Osteocyte (in vitro differentiated cells): ENCODE measurements around the gene LRFN2. TPM values are rescaled to one million over a fixed set of nuclear protein-coding genes. Genes with fewer than 3 reads are reported as not detected.

Experiments
- DNase-seq: peaks from one replicate; pipeline ENCODE4 v3.0.0; 2021; ENCODE audit warnings: mixed read lengths; ENCODE audit not compliant: unreplicated experiment; ENCODE audit errors: extremely low spot score
- H3K27ac Mint-ChIP-seq: one replicate; pipeline ENCODE4 v1.8.0; 2021; ENCODE audit warnings: mild to moderate bottlenecking, mixed read lengths; ENCODE audit not compliant: unreplicated experiment
- H3K27me3 Mint-ChIP-seq: one replicate; pipeline ENCODE4 v1.8.0; 2021; ENCODE audit warnings: mixed read lengths; ENCODE audit not compliant: unreplicated experiment
- H3K36me3 Mint-ChIP-seq: one replicate; pipeline ENCODE4 v1.8.0; 2021; ENCODE audit warnings: mixed read lengths; ENCODE audit not compliant: unreplicated experiment
- H3K4me1 Mint-ChIP-seq: one replicate; pipeline ENCODE4 v1.8.0; 2021; ENCODE audit warnings: mixed read lengths; ENCODE audit not compliant: unreplicated experiment
- H3K4me3 Mint-ChIP-seq: one replicate; pipeline ENCODE4 v1.8.0; 2021; ENCODE audit warnings: mild to moderate bottlenecking, moderate library complexity, mixed read lengths; ENCODE audit not compliant: unreplicated experiment
- H3K9me3 Mint-ChIP-seq: one replicate; pipeline ENCODE4 v1.8.0; 2021; ENCODE audit warnings: mixed read lengths; ENCODE audit not compliant: unreplicated experiment
- CTCF ChIP-seq: fragments of 200-600 bp; sonication (generic); IDR thresholded peaks from 2 replicates; pipeline ENCODE4 v1.5.0; 2021; ENCODE audit warnings: antibody characterized with exemption, mild to moderate bottlenecking, moderate library complexity
- total RNA-seq: library from RNA; stranded (reverse); gene quantifications from 2 replicates; pipeline ENCODE4 v1.2.1, GENCODE V29; 2021

Gene LRFN2
- total RNA-seq, 1 donor from 2014 or later: not detected

- Mint-ChIP-seq H3K27me3 (peaks cover 12% of the 10 kb centered on the region), H3K4me3 (no peak overlapping the region), H3K9me3 (no peaks in the 10 kb centered on the region), H3K4me1 (no peaks in the 10 kb centered on the region), H3K27ac (no peak overlapping the region), H3K36me3 (no peaks in the 10 kb centered on the region)
- DNase-seq: no peak
- TF ChIP-seq CTCF: no peak
Measured at GRCh38 chr6:40606981-40607380, 19.8 kb upstream of the LRFN2 start.

- Mint-ChIP-seq H3K4me1 (no peaks in the 10 kb centered on the region), H3K4me3 (no peak overlapping the region), H3K27me3 (peaks cover 12% of the 10 kb centered on the region), H3K36me3 (no peaks in the 10 kb centered on the region), H3K27ac (no peak overlapping the region), H3K9me3 (no peaks in the 10 kb centered on the region)
- DNase-seq: no peak
- no peak for TF ChIP-seq CTCF
Measured at GRCh38 chr6:40606526-40606925, 19.4 kb upstream of the LRFN2 start.

- no peak for TF ChIP-seq CTCF
- H3K4me3 Mint-ChIP-seq: no peak overlapping the region
- peaks cover 20% of the 10 kb centered on the region for H3K27me3 Mint-ChIP-seq
- no peak for DNase-seq
- no peaks in the 10 kb centered on the region for H3K36me3 Mint-ChIP-seq
- no peaks in the 10 kb centered on the region for H3K4me1 Mint-ChIP-seq
- no peak overlapping the region for H3K27ac Mint-ChIP-seq
- no peaks in the 10 kb centered on the region for H3K9me3 Mint-ChIP-seq
Measured at GRCh38 chr6:40604082-40604481, 16.9 kb upstream of the LRFN2 start.

- Mint-ChIP-seq H3K9me3 (no peaks in the 10 kb centered on the region), H3K4me3 (no peak overlapping the region), H3K27ac (no peak overlapping the region), H3K36me3 (no peaks in the 10 kb centered on the region), H3K4me1 (no peaks in the 10 kb centered on the region), H3K27me3 (peaks cover 16% of the 10 kb centered on the region)
- TF ChIP-seq CTCF: no peak
- DNase-seq: no peak
Measured at GRCh38 chr6:40599555-40599954, 12.4 kb upstream of the LRFN2 start.

GRCh38 chr6:40598516-40598915 lies 11.4 kb upstream of the LRFN2 start:
- Mint-ChIP-seq H3K27me3 (peaks cover 16% of the 10 kb centered on the region), H3K27ac (no peak overlapping the region), H3K36me3 (no peaks in the 10 kb centered on the region), H3K4me3 (no peak overlapping the region), H3K4me1 (no peaks in the 10 kb centered on the region), H3K9me3 (no peaks in the 10 kb centered on the region)
- DNase-seq: no peak
- no peak for TF ChIP-seq CTCF
